Pulmonary artery endothelial cell (primary cell): ENCODE results near the gene STX8. TPM values are rescaled to one million over a fixed set of nuclear protein-coding genes. Genes with fewer than 3 reads are reported as not detected.

Source experiments
- DNase-seq: peaks from one replicate; pipeline ENCODE4 v3.0.0-alpha.2; 2011; ENCODE audit warnings: low read depth, low spot score
- total RNA-seq: library from RNA; depleted of rRNA; stranded (reverse); fragments of >200 nt; gene quantifications from 2 replicates; pipeline ENCODE4 v1.2.3, GENCODE V29; 2014

STX8 gene
- total RNA-seq, 1 donor from 2014 or later = 72.6 TPM

- DNase-seq = no peak
Measured at GRCh38 chr17:9444687-9445086, 130.9 kb downstream of the STX8 start.

DNA sequence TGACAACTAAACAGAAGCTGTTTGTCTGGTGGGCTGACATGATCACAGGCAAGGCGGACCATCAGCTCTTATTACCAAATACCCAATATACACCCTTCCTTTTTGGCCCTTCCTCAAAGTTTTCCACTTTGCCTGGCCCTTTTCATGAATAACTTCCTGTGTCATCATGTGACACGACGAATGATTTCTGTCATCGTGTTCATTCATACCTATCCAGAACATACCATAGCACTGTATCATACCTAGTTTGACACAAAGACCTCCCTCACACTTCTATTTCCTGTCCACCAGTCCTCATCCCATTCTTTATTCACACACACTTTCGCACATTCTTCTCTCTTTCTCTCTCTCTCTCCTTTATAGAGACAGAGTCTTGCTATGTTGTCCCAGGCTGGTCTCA lies 131.8 kb downstream of the STX8 start:
- DNase-seq = no peak

DNA sequence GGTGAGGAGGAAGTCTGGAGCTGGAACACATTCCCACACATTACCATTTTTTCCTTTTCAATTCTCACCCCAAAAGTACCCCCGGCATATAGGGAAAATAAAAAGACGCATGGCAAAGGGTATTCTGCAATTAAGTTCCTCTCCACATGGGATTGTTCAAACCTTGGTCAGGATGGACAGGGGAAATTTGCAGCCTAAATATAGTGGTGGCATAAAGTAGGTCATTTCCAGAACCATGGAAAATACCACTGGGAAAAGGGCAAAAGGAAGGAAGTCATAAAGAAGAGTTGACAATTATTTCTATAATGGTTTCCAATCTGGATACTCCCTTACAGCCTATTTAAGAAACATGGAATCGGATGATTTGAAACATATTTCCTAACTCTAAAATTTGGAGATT lies 135.8 kb downstream of the STX8 start:
- DNase-seq = no peak

- no peak for DNase-seq
Measured at GRCh38 chr17:9436630-9437029, 139.0 kb downstream of the STX8 start.

DNA sequence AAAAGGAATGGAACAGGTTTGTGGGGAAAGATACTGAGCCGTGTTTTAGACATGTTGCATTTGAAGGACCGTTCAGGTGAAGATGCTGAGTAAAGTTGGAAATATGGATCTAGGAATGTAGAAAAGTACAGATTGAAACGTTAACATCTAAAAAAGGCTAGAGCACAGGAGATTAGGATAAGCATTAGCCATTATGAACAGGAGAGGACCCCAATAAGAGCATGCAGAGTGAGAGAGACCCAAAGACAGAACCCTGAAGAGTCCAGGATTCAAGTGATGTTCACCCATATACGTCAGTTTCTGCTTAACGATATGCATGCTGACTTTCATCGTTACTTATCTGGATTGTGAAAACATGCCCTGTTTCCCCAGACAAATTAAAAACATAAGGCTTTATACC lies 140.5 kb downstream of the STX8 start:
- no peak for DNase-seq

DNA sequence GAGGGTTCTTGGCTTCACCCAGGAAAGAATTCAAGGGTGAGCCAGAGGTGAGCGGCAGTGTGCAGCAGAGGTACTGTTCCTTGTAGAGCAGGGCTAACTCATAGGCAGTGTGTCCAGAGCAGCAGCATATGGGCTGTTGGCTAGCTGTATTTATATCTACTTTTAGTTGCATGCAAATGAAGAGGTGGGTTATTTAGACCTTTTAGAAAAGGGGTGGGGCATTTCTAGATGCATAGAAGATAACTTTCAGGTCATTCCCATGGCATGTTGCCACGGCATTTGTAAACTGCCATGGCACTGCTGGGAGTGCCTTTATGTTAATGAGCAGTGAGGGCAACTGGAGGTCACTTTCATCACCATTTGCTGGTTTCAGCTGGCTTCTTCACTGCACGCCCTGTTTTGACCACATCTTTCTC lies 141.0 kb downstream of the STX8 start:
- DNase-seq = no peak

- no peak for DNase-seq
Measured at GRCh38 chr17:9432934-9433421, 142.6 kb downstream of the STX8 start.

DNA sequence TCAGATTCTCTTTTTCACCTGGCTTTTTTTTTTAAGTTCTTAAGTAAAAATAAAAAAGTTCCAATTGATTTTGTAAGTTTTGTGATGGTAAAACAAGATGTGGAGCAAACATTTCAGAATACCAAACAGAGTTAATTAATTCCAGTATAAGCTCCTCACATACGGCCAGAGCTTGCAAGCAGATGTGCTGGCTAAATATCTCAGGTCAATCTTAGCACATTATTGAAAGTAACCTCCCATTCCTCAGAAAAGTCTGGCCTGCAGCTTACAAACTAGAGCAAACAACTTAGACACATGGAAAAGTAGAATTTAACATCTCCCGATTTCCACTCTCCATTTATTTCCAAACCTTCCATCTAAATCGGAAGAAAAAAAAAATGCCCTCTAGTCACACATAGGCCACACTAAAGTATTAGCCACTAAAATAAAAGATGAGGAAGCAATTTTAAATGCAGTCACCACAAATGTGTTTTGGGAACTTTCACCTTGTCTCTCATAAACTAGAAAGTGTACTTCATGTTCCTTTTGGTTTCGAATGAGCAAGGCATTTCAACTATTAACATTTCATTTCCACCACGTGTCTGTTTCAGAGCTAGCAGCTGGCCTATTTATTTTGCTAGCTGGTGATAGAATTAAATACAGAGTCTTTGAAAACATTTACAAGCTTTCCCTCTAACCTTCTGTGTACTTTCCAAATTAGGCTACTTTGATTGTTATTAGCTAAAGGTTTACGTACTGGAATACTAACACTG lies 143.3 kb downstream of the STX8 start:
- DNase-seq = no peak

DNA sequence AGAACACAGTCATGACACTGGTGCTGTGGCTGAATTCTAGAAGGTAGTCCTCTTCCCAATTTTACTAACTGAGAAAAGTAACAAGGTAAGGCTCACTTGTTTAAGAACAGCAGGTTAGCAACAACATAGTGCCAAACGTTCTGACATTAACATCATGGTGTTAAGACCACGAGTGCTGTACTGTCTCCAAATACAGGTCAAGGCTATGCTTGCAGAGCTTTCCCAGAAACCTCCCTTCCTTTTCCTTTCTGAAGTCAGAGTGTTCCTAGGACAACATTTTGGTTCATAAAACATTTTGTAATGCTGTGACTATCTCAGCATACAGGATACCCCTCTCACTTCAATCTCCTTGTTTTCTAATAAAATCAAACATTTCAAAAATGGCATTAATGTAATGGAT lies 144.0 kb downstream of the STX8 start:
- no peak for DNase-seq

GRCh38 chr17:9427465-9428315 lies 147.9 kb downstream of the STX8 start:
- DNase-seq = no peak

DNA sequence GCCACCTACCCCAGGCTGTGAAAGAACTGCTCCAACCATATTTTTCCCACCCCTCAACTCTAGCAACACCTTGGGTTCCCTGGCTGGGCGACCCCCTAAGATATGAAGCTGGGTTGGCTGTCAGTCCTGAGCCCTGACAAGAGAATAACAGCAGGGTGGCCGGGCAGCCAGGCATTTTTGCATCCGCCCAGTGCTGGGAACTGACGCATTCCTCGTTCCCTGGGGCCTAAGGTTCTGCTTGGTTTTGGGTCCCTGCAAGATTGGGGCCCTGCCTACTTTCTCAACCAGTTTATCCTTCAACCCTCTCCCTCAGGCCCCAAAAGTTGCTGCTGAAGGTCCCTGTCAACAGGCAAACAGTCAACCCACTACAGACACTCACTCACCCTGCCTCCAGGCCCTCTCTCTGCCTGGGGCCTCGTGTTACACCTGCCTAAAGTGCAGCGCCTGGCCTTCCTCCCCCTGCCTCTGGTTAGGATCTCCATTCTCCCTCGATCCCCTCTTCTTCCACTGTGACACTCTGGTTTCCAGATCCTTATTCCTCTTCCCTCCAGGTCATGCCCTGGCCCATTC lies 151.5 kb downstream of the STX8 start:
- no peak for DNase-seq

DNA sequence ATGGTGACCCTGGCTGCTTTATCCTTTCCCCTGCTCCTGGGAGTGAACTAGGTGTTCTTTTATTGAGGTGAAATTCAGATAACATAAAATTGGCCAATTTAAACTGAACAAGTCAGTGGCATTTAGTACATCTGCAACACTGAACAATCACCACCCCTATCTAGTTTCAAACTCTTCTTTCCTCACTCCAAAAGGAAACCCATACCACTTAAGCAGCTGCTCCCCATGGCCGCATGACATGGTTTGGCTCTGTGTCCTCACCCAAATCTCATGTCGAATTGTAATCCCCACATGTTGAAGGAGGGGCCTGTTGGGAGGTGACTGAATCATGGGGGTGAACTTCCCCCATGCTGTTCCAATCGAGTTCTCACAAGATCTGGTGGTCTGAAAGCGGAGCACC lies 154.1 kb downstream of the STX8 start:
- DNase-seq = no peak

- no peak for DNase-seq
Measured at GRCh38 chr17:9419932-9420453, 155.6 kb downstream of the STX8 start.

DNA sequence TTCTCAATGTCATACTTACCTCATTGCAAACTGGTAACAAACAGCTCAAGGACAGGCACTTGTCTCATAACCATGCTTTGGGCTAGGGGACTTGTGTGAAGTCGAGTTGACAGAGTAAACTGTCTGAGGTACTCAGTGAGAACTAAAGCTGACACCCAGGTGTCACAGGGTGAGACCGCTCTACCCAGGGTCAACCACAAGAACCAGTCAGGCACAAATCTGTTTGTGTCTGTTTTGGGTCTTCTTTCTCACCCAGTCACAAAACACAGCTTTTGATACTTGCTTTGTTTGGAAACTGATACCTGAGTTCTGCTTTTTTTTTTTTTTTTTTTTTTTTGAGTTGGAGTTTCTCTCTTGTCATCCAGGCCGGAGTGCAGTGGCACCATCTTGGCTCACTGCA lies 161.1 kb downstream of the STX8 start:
- no peak for DNase-seq

GRCh38 chr17:9410737-9411136 lies 164.9 kb downstream of the STX8 start:
- DNase-seq = no peak

GRCh38 chr17:9410301-9410700 lies 165.3 kb downstream of the STX8 start:
- DNase-seq = no peak

GRCh38 chr17:9409878-9410277 lies 165.7 kb downstream of the STX8 start:
- no peak for DNase-seq

DNA sequence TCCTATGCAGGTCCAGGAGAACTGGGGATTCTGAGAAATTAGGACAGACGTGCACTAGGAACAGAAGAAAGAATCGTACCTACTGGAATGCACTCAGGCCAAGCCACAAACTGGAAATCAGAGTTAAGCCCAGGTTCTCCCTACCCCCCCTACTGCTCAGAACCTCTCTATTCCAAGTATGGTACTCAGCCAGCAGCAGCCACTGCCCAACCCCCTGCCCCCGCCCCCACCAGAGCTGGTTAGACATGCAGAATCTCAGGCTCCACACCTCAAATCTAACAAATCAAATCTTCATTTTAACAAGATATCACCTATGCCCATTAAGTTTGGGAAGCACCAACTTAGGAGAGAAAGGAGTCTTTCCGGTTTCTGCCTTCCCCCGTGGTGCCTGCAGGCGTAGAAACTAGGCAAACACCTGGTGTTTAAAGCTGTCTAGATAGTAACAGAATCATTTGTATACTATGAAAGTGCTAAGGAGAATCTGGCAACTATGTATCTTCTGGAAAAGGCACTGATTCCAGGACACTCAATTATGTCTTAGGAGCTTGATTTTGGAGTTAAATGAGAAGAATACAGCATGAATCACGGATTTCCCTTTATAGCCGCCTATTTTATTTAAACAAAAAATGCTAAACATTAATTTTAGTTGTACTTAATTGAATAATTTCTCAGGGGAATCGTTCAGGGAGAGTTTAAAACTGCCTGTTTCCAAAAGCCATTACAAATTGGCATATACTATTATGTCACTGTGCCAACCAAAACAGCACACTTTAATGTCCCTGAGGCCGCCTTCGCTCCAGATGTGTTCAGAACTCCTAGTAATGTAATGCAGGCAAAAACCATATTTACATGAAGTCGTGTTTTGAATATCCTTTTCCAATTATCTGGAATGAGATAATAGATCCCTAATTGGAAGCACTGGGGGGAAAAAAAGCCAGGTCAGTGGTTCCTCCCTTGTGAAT lies 166.5 kb downstream of the STX8 start:
- no peak for DNase-seq

DNA sequence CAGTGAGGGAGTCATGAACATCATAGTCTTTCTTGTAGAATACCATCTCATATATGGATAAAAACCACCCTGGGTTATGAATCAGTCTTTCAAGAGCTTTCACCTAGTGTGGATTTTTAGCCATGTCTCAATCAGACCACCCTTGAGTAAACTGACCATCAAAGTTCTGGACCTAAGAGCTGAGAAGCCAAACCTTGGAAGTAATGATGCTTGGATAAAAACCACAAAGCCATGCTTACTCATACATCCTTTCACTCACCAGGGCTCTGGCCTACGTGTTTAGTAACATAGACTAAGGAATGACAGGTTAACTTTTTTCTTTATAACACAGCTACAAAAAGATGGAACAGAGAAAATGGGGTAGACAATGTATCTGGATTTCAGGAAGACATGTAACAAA lies 167.2 kb downstream of the STX8 start:
- no peak for DNase-seq

GRCh38 chr17:9406046-9406606 lies 169.5 kb downstream of the STX8 start:
- DNase-seq = no peak

GRCh38 chr17:9403257-9403656 lies 172.4 kb downstream of the STX8 start:
- DNase-seq = no peak
